ENCODE results near the gene ST3GAL3. TPM values are rescaled to one million over a fixed set of nuclear protein-coding genes. Genes with fewer than 3 reads are reported as not detected.

Gene ST3GAL3
- total RNA-seq, 2 donors from 2014 or later, result 25.3 to 34.9 TPM

DNA sequence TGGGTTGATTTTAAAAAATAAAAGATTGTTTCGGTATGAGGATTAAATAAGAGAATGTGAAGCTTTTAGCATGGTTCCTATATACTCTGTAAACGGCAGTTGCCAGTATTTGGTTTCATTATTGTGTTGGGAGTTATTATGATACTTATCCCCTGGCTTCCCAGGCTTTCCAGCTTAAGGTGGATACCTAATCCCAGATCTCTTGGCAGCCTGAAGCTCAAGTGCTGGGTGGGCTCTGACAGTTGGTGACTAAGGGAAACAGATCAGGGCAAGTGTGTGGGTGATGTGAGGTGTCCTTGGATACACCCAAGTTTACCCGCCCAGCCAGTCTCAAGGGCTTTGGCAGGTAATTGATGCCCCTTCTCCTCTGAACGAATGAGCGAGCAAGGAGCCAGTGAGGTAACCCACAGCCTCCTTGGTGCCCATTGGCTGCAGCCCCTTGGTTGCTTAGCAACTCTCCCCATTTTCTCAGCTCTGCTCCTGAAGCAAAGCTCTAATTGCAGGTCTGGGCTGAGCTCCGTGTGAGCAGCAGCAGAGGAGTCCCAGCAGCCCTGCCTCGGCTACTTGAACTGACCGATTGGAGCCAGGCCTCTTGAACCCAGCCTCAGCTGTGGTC is 245.5 kb downstream of the ST3GAL3 start:
- ATAC-seq (replicated peaks in 1 of 2), result no peak
- H3K4me3 Mint-ChIP-seq, result no peak overlapping the region
- H3K27me3 Mint-ChIP-seq (ENCODE audit: low read depth), result no peaks in the 10 kb centered on the region
- no peak overlapping the region for H3K27ac Mint-ChIP-seq
- no peaks in the 10 kb centered on the region for H3K9me3 Mint-ChIP-seq
- DNase-seq, result no peak
- peaks cover 4 to 5% of the 10 kb centered on the region in 2 donors for H3K36me3 Mint-ChIP-seq (ENCODE audit: insufficient read depth in 2 of 2)
- H3K4me1 Mint-ChIP-seq (ENCODE audit: low read depth), result peaks cover 32% of the 10 kb centered on the region

GRCh38 chr1:43953361-43953760 is 246.0 kb downstream of the ST3GAL3 start:
- no peak for ATAC-seq (replicated peaks in 1 of 2)
- peaks cover 4 to 5% of the 10 kb centered on the region in 2 donors for H3K36me3 Mint-ChIP-seq (ENCODE audit: insufficient read depth in 2 of 2)
- no peak for DNase-seq
- no peaks in the 10 kb centered on the region for H3K9me3 Mint-ChIP-seq
- H3K27me3 Mint-ChIP-seq (ENCODE audit: low read depth), result no peaks in the 10 kb centered on the region
- no peak overlapping the region for H3K4me3 Mint-ChIP-seq
- no peak overlapping the region for H3K27ac Mint-ChIP-seq
- H3K4me1 Mint-ChIP-seq (ENCODE audit: low read depth), result peaks cover 27% of the 10 kb centered on the region

GRCh38 chr1:43954036-43954435 is 246.7 kb downstream of the ST3GAL3 start:
- no peaks in the 10 kb centered on the region for H3K27me3 Mint-ChIP-seq (ENCODE audit: low read depth)
- no peak for DNase-seq
- ATAC-seq (replicated peaks in 1 of 2), result no peak

GRCh38 chr1:43956234-43956633 is 248.9 kb downstream of the ST3GAL3 start:
- ATAC-seq (replicated peaks in 1 of 2) (no peak), DNase-seq (no peak)
- H3K36me3 Mint-ChIP-seq (ENCODE audit: insufficient read depth in 2 of 2), result peaks cover 0 to 2% of the 10 kb centered on the region in 2 donors
- no peaks in the 10 kb centered on the region for H3K27me3 Mint-ChIP-seq (ENCODE audit: low read depth)
- no peak overlapping the region for H3K4me3 Mint-ChIP-seq
- H3K4me1 Mint-ChIP-seq (ENCODE audit: low read depth), result peaks cover 3% of the 10 kb centered on the region
- no peaks in the 10 kb centered on the region for H3K9me3 Mint-ChIP-seq
- H3K27ac Mint-ChIP-seq, result no peak overlapping the region

More at GRCh38 chr1:43954036-43954435, 246.7 kb downstream of the ST3GAL3 start:
- Mint-ChIP-seq H3K27ac (no peak overlapping the region), H3K9me3 (no peaks in the 10 kb centered on the region), H3K36me3 (ENCODE audit: insufficient read depth in 2 of 2) (peaks cover 4 to 5% of the 10 kb centered on the region in 2 donors), H3K4me1 (ENCODE audit: low read depth) (peaks cover 20% of the 10 kb centered on the region), H3K4me3 (no peak overlapping the region)

- H3K4me1 Mint-ChIP-seq (ENCODE audit: low read depth), result no peaks in the 10 kb centered on the region
- H3K36me3 Mint-ChIP-seq (ENCODE audit: insufficient read depth in 2 of 2), result peaks cover 0 to 2% of the 10 kb centered on the region in 2 donors
- DNase-seq (no peak), ATAC-seq (replicated peaks in 1 of 2) (no peak)
- H3K4me3 Mint-ChIP-seq, result no peak overlapping the region
- no peaks in the 10 kb centered on the region for H3K27me3 Mint-ChIP-seq (ENCODE audit: low read depth)
- H3K27ac Mint-ChIP-seq, result no peak overlapping the region
- no peaks in the 10 kb centered on the region for H3K9me3 Mint-ChIP-seq
Measured at GRCh38 chr1:43957407-43958040, 250.2 kb downstream of the ST3GAL3 start.

DNA sequence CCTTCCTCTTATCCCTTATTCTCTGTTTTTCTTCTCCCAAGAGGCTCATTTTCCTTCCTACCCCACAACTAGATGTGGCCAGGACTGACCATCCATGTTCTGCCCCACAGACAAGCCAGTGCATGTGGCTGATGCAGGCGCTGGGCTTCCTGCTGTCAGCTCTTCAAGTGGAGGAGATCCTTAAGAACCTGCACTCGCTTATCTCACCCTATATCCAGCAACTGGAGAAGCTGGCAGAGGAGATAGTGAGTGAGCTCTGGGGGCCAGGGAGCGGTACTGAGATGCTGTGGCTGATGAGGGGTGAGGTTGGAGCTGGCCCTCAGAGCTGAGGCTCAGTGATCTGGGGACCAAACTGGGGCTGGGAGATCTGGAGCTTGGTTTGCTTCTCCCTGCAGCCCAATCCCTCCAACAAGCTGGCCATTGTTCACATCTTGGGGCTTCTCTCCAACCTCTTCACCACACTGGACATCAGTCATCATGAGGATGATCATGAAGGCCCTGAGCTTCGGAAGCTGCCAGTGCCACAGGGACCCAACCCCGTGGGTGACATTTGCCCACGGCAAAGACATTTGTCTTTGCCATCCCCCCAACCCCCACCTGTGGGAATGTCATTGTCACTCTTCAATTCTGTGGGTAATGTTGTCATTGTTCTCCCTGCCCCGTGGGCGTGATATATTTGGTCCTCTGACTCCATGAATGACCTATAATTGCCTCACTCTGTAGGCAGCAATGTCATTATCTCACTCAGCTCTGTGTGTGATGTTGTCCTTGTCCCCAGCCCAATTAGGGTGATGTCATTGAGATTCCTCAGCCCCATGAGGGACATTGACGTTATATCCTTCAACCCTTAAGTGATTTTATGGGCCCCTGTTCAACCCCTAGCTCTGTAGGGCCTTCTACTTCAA is 251.3 kb downstream of the ST3GAL3 start:
- Mint-ChIP-seq H3K27ac (no peak overlapping the region), H3K27me3 (ENCODE audit: low read depth) (no peaks in the 10 kb centered on the region), H3K4me1 (ENCODE audit: low read depth) (no peaks in the 10 kb centered on the region), H3K36me3 (ENCODE audit: insufficient read depth in 2 of 2) (peaks cover 0 to 2% of the 10 kb centered on the region in 2 donors), H3K4me3 (no peak overlapping the region), H3K9me3 (no peaks in the 10 kb centered on the region)
- ATAC-seq (replicated peaks in 1 of 2) (no peak), DNase-seq (no peak)

DNA sequence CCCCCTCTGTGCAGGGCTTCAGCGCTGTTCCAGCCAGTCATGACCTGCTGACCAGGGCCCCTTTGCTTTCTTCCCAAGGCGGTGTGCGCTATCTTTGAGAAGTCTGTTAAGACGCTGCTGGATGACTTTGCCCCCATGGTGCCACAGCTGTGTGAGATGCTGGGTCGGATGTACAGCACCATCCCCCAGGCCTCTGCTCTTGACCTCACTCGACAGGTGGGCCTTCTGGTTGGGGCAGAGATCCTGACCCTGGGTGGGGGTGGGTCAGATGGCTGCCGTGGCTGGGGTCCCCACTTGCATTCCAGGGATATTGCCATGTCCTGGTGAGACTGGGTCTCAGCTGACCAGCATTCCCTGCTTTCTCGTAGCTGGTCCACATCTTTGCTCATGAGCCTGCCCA is 253.5 kb downstream of the ST3GAL3 start:
- Mint-ChIP-seq H3K4me3 (no peak overlapping the region), H3K4me1 (ENCODE audit: low read depth) (no peaks in the 10 kb centered on the region), H3K27ac (no peak overlapping the region), H3K27me3 (ENCODE audit: low read depth) (no peaks in the 10 kb centered on the region), H3K9me3 (no peaks in the 10 kb centered on the region), H3K36me3 (ENCODE audit: insufficient read depth in 2 of 2) (peaks cover 0 to 2% of the 10 kb centered on the region in 2 donors)
- no peak for DNase-seq
- ATAC-seq (replicated peaks in 1 of 2), result no peak

DNA sequence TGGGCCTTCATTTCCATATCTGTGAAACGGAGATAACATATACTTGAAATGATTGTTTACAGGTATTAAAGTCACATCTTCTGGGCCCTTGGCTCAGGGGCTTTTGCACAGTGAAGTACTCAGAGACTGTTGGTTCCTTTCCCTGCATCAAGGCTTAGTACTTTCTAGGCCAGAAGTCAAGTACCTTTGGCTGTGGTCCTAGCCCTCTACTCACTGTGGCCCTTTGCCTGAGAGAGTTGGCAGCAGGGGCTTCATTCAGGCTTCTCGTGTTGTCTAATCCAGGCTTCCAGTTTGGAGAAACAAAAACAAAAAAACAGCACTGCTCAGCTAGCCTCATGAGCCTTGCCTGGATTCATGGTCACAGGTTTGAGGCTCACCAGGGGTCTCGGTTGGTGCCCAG is 254.4 kb downstream of the ST3GAL3 start:
- Mint-ChIP-seq H3K4me1 (ENCODE audit: low read depth) (no peaks in the 10 kb centered on the region), H3K36me3 (ENCODE audit: insufficient read depth in 2 of 2) (peaks cover 0 to 2% of the 10 kb centered on the region in 2 donors), H3K4me3 (no peak overlapping the region), H3K27ac (no peak overlapping the region), H3K9me3 (no peaks in the 10 kb centered on the region), H3K27me3 (ENCODE audit: low read depth) (no peaks in the 10 kb centered on the region)
- DNase-seq (no peak), ATAC-seq (replicated peaks in 1 of 2) (no peak)

DNA sequence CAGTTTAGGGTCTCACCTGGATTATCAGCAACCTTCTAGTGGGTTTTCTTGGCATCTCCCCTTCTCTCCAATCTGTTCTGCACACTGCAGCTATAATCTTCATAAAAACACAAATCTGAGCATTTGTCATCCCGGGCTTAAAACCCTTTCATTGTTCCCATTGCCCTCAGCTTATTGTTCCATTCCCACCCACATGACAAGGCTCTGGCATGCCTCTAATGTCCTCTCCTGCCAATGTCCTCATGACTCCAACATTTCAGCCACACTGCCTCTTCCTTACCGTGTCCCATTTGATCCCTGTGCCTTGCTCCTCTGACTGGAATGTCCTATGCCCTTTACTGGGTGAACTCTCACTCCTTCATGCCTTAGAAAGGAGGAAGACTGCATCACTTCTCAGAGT is 255.0 kb downstream of the ST3GAL3 start:
- Mint-ChIP-seq H3K4me1 (ENCODE audit: low read depth) (no peaks in the 10 kb centered on the region), H3K36me3 (ENCODE audit: insufficient read depth in 2 of 2) (no peaks in the 10 kb centered on the region), H3K9me3 (no peaks in the 10 kb centered on the region), H3K4me3 (no peak overlapping the region), H3K27ac (no peak overlapping the region), H3K27me3 (ENCODE audit: low read depth) (no peaks in the 10 kb centered on the region)
- DNase-seq, result no peak
- ATAC-seq (replicated peaks in 1 of 2), result no peak

DNA sequence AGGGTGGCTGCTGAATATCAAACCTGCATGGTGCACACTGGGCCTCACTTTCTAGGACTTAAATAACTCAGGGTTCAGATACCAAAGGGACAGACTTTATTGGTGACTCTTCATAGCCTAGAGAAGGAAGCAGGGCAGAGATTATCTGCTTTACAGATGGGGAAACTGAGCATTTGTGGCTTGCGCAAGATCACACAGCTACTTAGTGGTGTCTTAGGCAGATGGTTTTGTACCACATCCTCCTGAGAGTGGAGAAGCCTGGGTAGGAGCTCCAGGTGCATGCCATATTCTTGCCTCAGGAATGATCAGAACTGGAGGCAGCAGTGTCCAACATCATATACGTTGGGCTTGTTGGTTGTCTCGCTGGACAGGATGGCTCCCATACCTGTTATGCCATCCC is 255.7 kb downstream of the ST3GAL3 start:
- H3K27me3 Mint-ChIP-seq (ENCODE audit: low read depth), result no peaks in the 10 kb centered on the region
- H3K4me3 Mint-ChIP-seq, result no peak overlapping the region
- H3K4me1 Mint-ChIP-seq (ENCODE audit: low read depth), result no peaks in the 10 kb centered on the region
- no peak overlapping the region for H3K27ac Mint-ChIP-seq
- no peak for DNase-seq
- no peaks in the 10 kb centered on the region for H3K9me3 Mint-ChIP-seq
- H3K36me3 Mint-ChIP-seq (ENCODE audit: insufficient read depth in 2 of 2), result no peaks in the 10 kb centered on the region
- no peak for ATAC-seq (replicated peaks in 1 of 2)

- Mint-ChIP-seq H3K4me1 (ENCODE audit: low read depth) (no peaks in the 10 kb centered on the region), H3K27ac (no peak overlapping the region), H3K4me3 (no peak overlapping the region), H3K27me3 (ENCODE audit: low read depth) (no peaks in the 10 kb centered on the region), H3K36me3 (ENCODE audit: insufficient read depth in 2 of 2) (no peaks in the 10 kb centered on the region), H3K9me3 (no peaks in the 10 kb centered on the region)
- ATAC-seq (replicated peaks in 1 of 2), result no peak
- no peak for DNase-seq
Measured at GRCh38 chr1:43963890-43964289, 256.6 kb downstream of the ST3GAL3 start.

DNA sequence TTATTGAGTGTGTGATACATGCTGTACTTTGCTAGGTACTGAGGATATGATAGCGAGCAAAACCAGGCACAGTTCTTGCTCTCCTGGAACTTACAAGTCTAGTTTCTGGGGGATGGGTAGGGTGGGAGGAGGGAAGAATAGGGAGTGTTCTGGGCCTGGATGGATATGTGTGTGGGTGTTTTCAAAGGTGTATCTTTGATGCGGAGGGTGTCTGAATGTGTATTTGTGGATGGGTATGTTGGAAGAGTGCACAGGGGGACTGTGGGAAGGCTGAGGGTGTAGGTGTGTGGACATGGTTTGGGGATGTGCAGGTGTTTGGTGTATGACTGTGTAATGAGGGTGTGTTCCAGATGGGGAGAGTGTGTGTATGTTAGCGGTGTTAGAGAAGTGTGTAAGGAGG is 258.0 kb downstream of the ST3GAL3 start:
- Mint-ChIP-seq H3K4me3 (no peak overlapping the region), H3K4me1 (ENCODE audit: low read depth) (peaks cover 11% of the 10 kb centered on the region), H3K36me3 (ENCODE audit: insufficient read depth in 2 of 2) (no peaks in the 10 kb centered on the region), H3K27me3 (ENCODE audit: low read depth) (no peaks in the 10 kb centered on the region), H3K27ac (no peak overlapping the region), H3K9me3 (no peaks in the 10 kb centered on the region)
- no peak for ATAC-seq (replicated peaks in 1 of 2)
- DNase-seq, result no peak

GRCh38 chr1:43968348-43968948 is 261.1 kb downstream of the ST3GAL3 start:
- H3K4me3 Mint-ChIP-seq, result no peak overlapping the region
- no peaks in the 10 kb centered on the region for H3K9me3 Mint-ChIP-seq
- peaks cover 0 to 8% of the 10 kb centered on the region in 2 donors for H3K36me3 Mint-ChIP-seq (ENCODE audit: insufficient read depth in 2 of 2)
- no peaks in the 10 kb centered on the region for H3K27me3 Mint-ChIP-seq (ENCODE audit: low read depth)
- ATAC-seq (replicated peaks in 1 of 2), result no peak
- H3K27ac Mint-ChIP-seq, result no peak overlapping the region
- no peak for DNase-seq
- H3K4me1 Mint-ChIP-seq (ENCODE audit: low read depth), result peaks cover 29% of the 10 kb centered on the region
